Trophoblast cell (in vitro differentiated cells and primary cell): ENCODE results near the gene CTIF.
A peak's percentile ranks its signal among the peaks of the same experiment; 100 is the strongest.

Experiments used
- DNase-seq, 2 donors: peaks; one replicate each; pipeline ENCODE4 v3.0.0-alpha.2; 2016
- H2AFZ ChIP-seq: 2 replicates; pipeline ENCODE4 v1.6.1; 2013; ENCODE audit warnings: low read length, moderate library complexity, mild to moderate bottlenecking; ENCODE audit not compliant: insufficient read depth, poor library complexity
- H2AK5ac ChIP-seq: 2 replicates; pipeline ENCODE4 v1.6.1; 2013; ENCODE audit warnings: mild to moderate bottlenecking, low read length
- H2BK120ac ChIP-seq: 2 replicates; pipeline ENCODE4 v1.6.1; 2013; ENCODE audit warnings: low read length, mild to moderate bottlenecking, moderate library complexity; ENCODE audit not compliant: insufficient read depth, poor library complexity
- H2BK12ac ChIP-seq: 2 replicates; pipeline ENCODE4 v1.6.1; 2013; ENCODE audit warnings: mild to moderate bottlenecking, low read length, moderate library complexity
- H2BK5ac ChIP-seq: 2 replicates; pipeline ENCODE4 v1.6.1; 2013; ENCODE audit warnings: low read length, low read depth, moderate library complexity, mild to moderate bottlenecking; ENCODE audit not compliant: poor library complexity
- H3K14ac ChIP-seq: 2 replicates; pipeline ENCODE4 v1.6.1; 2013; ENCODE audit warnings: mild to moderate bottlenecking, low read length
- H3K18ac ChIP-seq: 2 replicates; pipeline ENCODE4 v1.6.1; 2013; ENCODE audit warnings: mild to moderate bottlenecking, low read length
- H3K23ac ChIP-seq: 2 replicates; pipeline ENCODE4 v1.6.1; 2013; ENCODE audit warnings: low read length
- H3K27ac ChIP-seq: 2 replicates; pipeline ENCODE4 v1.5.1; 2013; ENCODE audit warnings: low read depth, mild to moderate bottlenecking, inconsistent platforms, low read length, moderate library complexity
- H3K27me3 ChIP-seq: 2 replicates; pipeline ENCODE4 v1.6.1; 2013; ENCODE audit warnings: inconsistent platforms, mild to moderate bottlenecking, low read length, moderate library complexity; ENCODE audit not compliant: insufficient read depth
- H3K36me3 ChIP-seq, 2 experiments: 1 replicate in 1 of 2; 2 replicates in 1 of 2; pipeline ENCODE4 v1.6.1; 2013; ENCODE audit warnings: low read length in 2 of 2, mild to moderate bottlenecking in 2 of 2, moderate library complexity in 1 of 2; ENCODE audit not compliant: insufficient read depth in 2 of 2, control insufficient read depth in 1 of 2
- H3K4ac ChIP-seq: 2 replicates; pipeline ENCODE4 v1.6.1; 2013; ENCODE audit warnings: low read depth, mild to moderate bottlenecking, low read length, moderate library complexity
- H3K4me1 ChIP-seq, 2 experiments: 1 replicate in 1 of 2; 2 replicates in 1 of 2; pipeline ENCODE4 v1.6.1; 2013; ENCODE audit warnings: low read length in 2 of 2, mild to moderate bottlenecking in 2 of 2, moderate library complexity in 1 of 2; ENCODE audit not compliant: insufficient read depth in 2 of 2, control insufficient read depth in 1 of 2
- H3K4me2 ChIP-seq: 2 replicates; pipeline ENCODE4 v1.6.1; 2013; ENCODE audit warnings: inconsistent platforms, mild to moderate bottlenecking, low read length, moderate library complexity
- H3K4me3 ChIP-seq: 2 replicates; pipeline ENCODE4 v1.5.1; 2013; ENCODE audit warnings: mild to moderate bottlenecking, low read depth, low read length, inconsistent platforms
- H3K79me1 ChIP-seq: one replicate; pipeline ENCODE4 v1.6.1; 2013; ENCODE audit warnings: low read length
- H3K79me2 ChIP-seq: 2 replicates; pipeline ENCODE4 v1.6.1; 2013; ENCODE audit warnings: low read length, mild to moderate bottlenecking; ENCODE audit not compliant: control insufficient read depth, insufficient read depth, poor library complexity
- H3K9ac ChIP-seq: 2 replicates; pipeline ENCODE4 v1.6.1; 2013; ENCODE audit warnings: mild to moderate bottlenecking, low read length
- H3K9me3 ChIP-seq: 2 replicates; pipeline ENCODE4 v1.6.1; 2013; ENCODE audit warnings: low read depth, mild to moderate bottlenecking, control low read depth, inconsistent platforms, low read length; ENCODE audit not compliant: insufficient read depth
- H4K12ac ChIP-seq: 2 replicates; pipeline ENCODE4 v1.6.1; 2013; ENCODE audit warnings: low read depth, mild to moderate bottlenecking, low read length, moderate library complexity
- H4K8ac ChIP-seq: 2 replicates; pipeline ENCODE4 v1.6.1; 2013; ENCODE audit warnings: low read depth, mild to moderate bottlenecking, low read length, moderate library complexity
- H4K91ac ChIP-seq: one replicate; pipeline ENCODE4 v1.6.1; 2013; ENCODE audit warnings: low read depth, mild to moderate bottlenecking, low read length, moderate library complexity
- WGBS: extraction: QIAGEN DNeasy Blood & Tissue Kit; methylation state at CpG from one replicate; pipeline ENCODE4 v1.1.7; 2013; ENCODE audit warnings: missing lambda C conversion rate; ENCODE audit not compliant: insufficient read length, insufficient coverage; ENCODE audit errors: extremely low coverage; 5-methylcytosine and 5-hydroxymethylcytosine counted together

CTIF gene

DNA sequence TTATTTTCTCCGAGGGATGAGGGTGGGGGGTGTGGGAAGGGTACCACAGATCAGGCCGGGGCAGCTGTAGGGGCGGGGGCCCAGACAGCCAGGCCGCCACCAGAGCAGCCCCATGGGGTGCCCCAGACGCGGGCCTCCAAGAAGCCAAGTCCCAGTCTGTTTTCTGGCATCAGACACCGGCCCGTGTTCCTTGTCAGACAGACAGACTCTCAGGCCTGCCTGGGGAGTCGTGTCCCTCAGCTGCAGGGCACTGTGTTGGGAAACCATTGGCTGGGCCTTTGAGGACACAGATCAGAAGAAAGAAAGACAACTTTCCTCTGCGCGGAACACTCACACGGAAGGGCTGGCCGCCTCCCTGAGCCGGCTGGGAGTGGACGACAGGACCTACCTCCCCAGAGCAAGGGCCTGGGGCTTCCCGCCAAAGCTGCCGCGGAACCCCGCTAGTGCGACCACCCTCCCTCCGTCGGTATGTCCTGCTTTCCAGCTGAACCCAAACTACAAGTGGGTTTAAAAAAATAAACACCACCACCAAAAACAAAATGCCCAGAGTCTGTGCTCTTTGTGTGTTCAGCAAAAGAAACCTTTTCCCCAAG, 323.9 kb downstream of the CTIF start:
- Histone ChIP-seq H3K36me3 (peaks cover 0 to 3% of the 10 kb centered on the region in 2 experiments), H3K14ac (peak overlapping the region; percentile 75), H2BK12ac (peak overlapping the region; percentile 96), H3K18ac (peak overlapping the region; percentile 65), H3K27me3 (no peaks in the 10 kb centered on the region), H4K8ac (peak overlapping the region; percentile 74), H2BK120ac (peak overlapping the region; percentile 84), H3K27ac (peak overlapping the region; percentile 93), H3K9me3 (no peaks in the 10 kb centered on the region), H3K4me2 (no peak overlapping the region), H3K79me1 (peaks cover 46% of the 10 kb centered on the region), H4K12ac (peak overlapping the region; percentile 18), H3K79me2 (peaks cover 5% of the 10 kb centered on the region), H2AK5ac (peak overlapping the region; percentile 93), H3K9ac (no peak overlapping the region), H2BK5ac (peak overlapping the region; percentile 88), H3K4me1 (peaks cover 36 to 51% of the 10 kb centered on the region in 2 experiments), H3K23ac (no peak overlapping the region), H2AFZ (peak overlapping the region; percentile 61), H3K4me3 (no peak overlapping the region), H4K91ac (peak overlapping the region; percentile 94), H3K4ac (peak overlapping the region; percentile 59)
- no peak for DNase-seq
- no CpG with 5 or more reads among the region's 22 CpGs for WGBS

DNA sequence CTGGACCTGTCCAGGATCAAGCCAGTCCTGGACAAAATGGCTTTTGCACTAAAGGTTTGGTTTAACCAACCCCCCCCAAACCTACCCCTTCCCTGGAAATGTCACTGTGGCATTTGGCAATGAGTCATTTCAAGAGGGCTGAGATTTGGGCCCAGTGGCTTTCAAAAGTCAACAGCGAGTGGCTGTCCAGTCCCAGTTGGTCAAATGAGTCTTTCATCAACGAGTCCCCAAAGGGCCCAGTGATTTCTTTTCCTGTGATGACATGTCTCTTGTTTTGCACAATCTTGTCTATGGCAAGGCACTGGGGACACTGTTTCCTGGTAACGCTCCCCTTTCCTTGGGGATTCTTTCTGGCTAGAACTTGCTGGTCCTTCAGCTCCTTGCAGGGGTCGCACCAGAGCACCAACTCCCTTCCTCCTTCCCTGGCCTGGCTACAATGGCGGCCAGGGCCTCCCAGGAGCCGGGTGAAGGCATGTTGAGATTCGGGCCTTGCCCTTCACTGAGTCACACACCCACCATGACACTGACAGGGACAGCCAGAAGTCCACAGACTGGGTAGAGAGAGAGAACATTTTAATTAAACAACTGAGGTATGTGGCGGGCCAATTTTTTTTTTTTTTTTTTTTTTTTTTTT, 324.7 kb downstream of the CTIF start:
- WGBS, result no CpG with 5 or more reads among the region's 8 CpGs
- H3K9ac ChIP-seq, result no peak overlapping the region
- H3K27me3 ChIP-seq, result no peaks in the 10 kb centered on the region
- no peak overlapping the region for H3K4me3 ChIP-seq
- H2AFZ ChIP-seq, result no peak overlapping the region
- no peak overlapping the region for H3K4ac ChIP-seq
- H4K91ac ChIP-seq, result peak overlapping the region; percentile 94
- H3K4me1 ChIP-seq, result peaks cover 36 to 48% of the 10 kb centered on the region in 2 experiments
- H4K8ac ChIP-seq, result peak overlapping the region; percentile 74
- peaks cover 5% of the 10 kb centered on the region for H3K79me2 ChIP-seq
- H2BK12ac ChIP-seq, result peak overlapping the region; percentile 96
- H4K12ac ChIP-seq, result no peak overlapping the region
- no peak overlapping the region for H3K27ac ChIP-seq
- peaks cover 42% of the 10 kb centered on the region for H3K79me1 ChIP-seq
- H3K36me3 ChIP-seq, result peaks cover 0 to 2% of the 10 kb centered on the region in 2 experiments
- DNase-seq, result no peak
- no peak overlapping the region for H3K4me2 ChIP-seq
- peak overlapping the region; percentile 84 for H2BK120ac ChIP-seq
- H3K14ac ChIP-seq, result peak overlapping the region; percentile 48
- peak overlapping the region; percentile 48 for H3K18ac ChIP-seq
- H2AK5ac ChIP-seq, result peak overlapping the region; percentile 70
- no peak overlapping the region for H3K23ac ChIP-seq
- peak overlapping the region; percentile 10 for H2BK5ac ChIP-seq
- no peaks in the 10 kb centered on the region for H3K9me3 ChIP-seq

DNA sequence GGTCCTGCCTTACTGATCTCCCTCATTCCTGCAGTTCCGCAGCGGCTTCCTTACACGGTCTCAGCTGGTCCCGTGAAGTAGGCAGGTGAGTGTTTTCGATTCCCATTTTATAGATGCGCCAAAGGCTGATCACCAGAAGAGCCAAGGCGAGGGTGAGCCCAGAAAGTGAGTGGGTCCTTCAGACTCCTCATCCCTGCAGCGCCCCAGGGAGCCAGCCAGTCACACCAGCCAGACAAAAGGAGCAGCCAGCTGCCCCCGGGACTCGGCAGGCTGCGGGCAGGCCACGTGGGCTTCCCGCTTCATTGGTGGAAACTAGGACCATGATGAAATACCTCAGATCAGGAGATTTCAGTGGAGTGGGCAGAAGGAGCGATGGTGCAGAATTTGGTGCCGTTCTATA, 326.0 kb downstream of the CTIF start:
- H2AK5ac ChIP-seq, result peak overlapping the region; percentile 48
- peak overlapping the region; percentile 16 for H3K14ac ChIP-seq
- H2BK12ac ChIP-seq, result peak overlapping the region; percentile 55
- H3K4ac ChIP-seq, result no peak overlapping the region
- no peak overlapping the region for H3K4me3 ChIP-seq
- H3K27ac ChIP-seq, result no peak overlapping the region
- peaks cover 26 to 36% of the 10 kb centered on the region in 2 experiments for H3K4me1 ChIP-seq
- H4K91ac ChIP-seq, result peak overlapping the region; percentile 30
- H3K79me2 ChIP-seq, result peaks cover 5% of the 10 kb centered on the region
- no peaks in the 10 kb centered on the region for H3K9me3 ChIP-seq
- peak in 1 of 2 donors; percentile 36 for DNase-seq
- no CpG with 5 or more reads among the region's 15 CpGs for WGBS
- peaks cover 38% of the 10 kb centered on the region for H3K79me1 ChIP-seq
- no peak overlapping the region for H3K18ac ChIP-seq
- no peak overlapping the region for H2BK5ac ChIP-seq
- no peak overlapping the region for H4K12ac ChIP-seq
- peak overlapping the region; percentile 35 for H2BK120ac ChIP-seq
- H3K23ac ChIP-seq, result no peak overlapping the region
- no peak overlapping the region for H4K8ac ChIP-seq
- H3K4me2 ChIP-seq, result no peak overlapping the region
- H3K27me3 ChIP-seq, result no peaks in the 10 kb centered on the region
- peaks cover 0 to 2% of the 10 kb centered on the region in 2 experiments for H3K36me3 ChIP-seq
- no peak overlapping the region for H3K9ac ChIP-seq
- H2AFZ ChIP-seq, result no peak overlapping the region

- H2BK120ac ChIP-seq, result no peak overlapping the region
- no peak overlapping the region for H3K18ac ChIP-seq
Observed at GRCh38 chr18:48866028-48866733, 327.4 kb downstream of the CTIF start.

More at GRCh38 chr18:48866028-48866733, 327.4 kb downstream of the CTIF start:
- Histone ChIP-seq H3K23ac (no peak overlapping the region), H2BK12ac (peak overlapping the region; percentile 42), H3K27me3 (no peaks in the 10 kb centered on the region), H4K8ac (no peak overlapping the region), H3K9me3 (no peaks in the 10 kb centered on the region), H3K4me2 (no peak overlapping the region), H3K79me1 (peaks cover 25% of the 10 kb centered on the region), H3K4me3 (no peak overlapping the region), H2AFZ (no peak overlapping the region), H4K91ac (no peak overlapping the region), H3K79me2 (peaks cover 5% of the 10 kb centered on the region), H3K4me1 (peaks cover 14 to 23% of the 10 kb centered on the region in 2 experiments), H3K4ac (no peak overlapping the region), H2BK5ac (no peak overlapping the region), H3K14ac (no peak overlapping the region), H4K12ac (no peak overlapping the region), H3K9ac (no peak overlapping the region), H3K27ac (no peak overlapping the region), H2AK5ac (no peak overlapping the region), H3K36me3 (peaks cover 0 to 2% of the 10 kb centered on the region in 2 experiments)
- WGBS, result no CpG with 5 or more reads among the region's 7 CpGs
- no peak for DNase-seq
